PC-3 (cell line): ENCODE measurements around the gene EWSR1. TPM values are rescaled to one million over a fixed set of nuclear protein-coding genes. Genes with fewer than 3 reads are reported as not detected.

Experiments
- ATAC-seq: fragments of 200-7000 bp; cut with Tn5 transposase; 2 replicates; pipeline ENCODE4 v1.9.1; 2020; ENCODE audit warnings: mild to moderate bottlenecking, moderate library complexity
- BruUV-seq: library from RNA; stranded (reverse); fragments of 400-500 nt; replicated peaks from 2 replicates; lab custom pipeline; 2021; lab: Mats Ljungman, UMichigan
- CTCF ChIA-PET: fragments of 300-600 bp; sonication (Branson Sonifier 250); formaldehyde crosslinking; loops from one replicate; lab custom pipeline; 2022; ENCODE audit warnings: antibody characterized with exemption; lab: Charles Lee
- POLR2A ChIA-PET: fragments of 300-600 bp; sonication (Branson Sonifier 250); formaldehyde crosslinking; loops from one replicate; lab custom pipeline; 2022; ENCODE audit warnings: antibody characterized with exemption; ENCODE audit not compliant: unreplicated experiment; lab: Charles Lee
- DNase-seq: peaks from one replicate; pipeline ENCODE4 v3.0.0-alpha.2; 2015
- H2AFZ ChIP-seq: fragments of 300-600 bp; sonication (generic); 2 replicates; pipeline ENCODE4 v1.6.0; 2016; ENCODE audit warnings: antibody characterized with exemption, low read length
- H3F3A ChIP-seq: fragments of 300-600 bp; sonication (generic); one replicate; pipeline ENCODE4 v1.6.0; 2017; ENCODE audit warnings: antibody characterized with exemption, low read length, control low read depth, mild to moderate bottlenecking; ENCODE audit not compliant: unreplicated experiment
- H3K27ac ChIP-seq: fragments of 300-600 bp; sonication (generic); 2 replicates; pipeline ENCODE4 v1.5.1; 2016; ENCODE audit warnings: mild to moderate bottlenecking, low read length
- H3K27me3 ChIP-seq: fragments of 300-600 bp; sonication (generic); 2 replicates; pipeline ENCODE4 v1.6.1; 2016; ENCODE audit warnings: low read length, mixed read lengths
- H3K36me3 ChIP-seq: fragments of 300-600 bp; sonication (generic); 2 replicates; pipeline ENCODE4 v1.6.1; 2016; ENCODE audit warnings: low read depth, mixed run types, low read length, mixed read lengths
- H3K4me1 ChIP-seq: fragments of 300-600 bp; sonication (generic); 2 replicates; pipeline ENCODE4 v1.5.1; 2016; ENCODE audit warnings: low read length; ENCODE audit not compliant: insufficient read depth
- H3K4me2 ChIP-seq: fragments of 300-600 bp; sonication (generic); 2 replicates; pipeline ENCODE4 v1.6.0; 2016; ENCODE audit warnings: low read length
- H3K4me3 ChIP-seq: fragments of 300-600 bp; sonication (generic); 2 replicates; pipeline ENCODE4 v1.5.1; 2016; ENCODE audit warnings: mild to moderate bottlenecking, low read length, mixed read lengths
- H3K79me2 ChIP-seq: fragments of 300-600 bp; sonication (generic); 2 replicates; pipeline ENCODE4 v1.6.1; 2017; ENCODE audit warnings: low read length, mixed read lengths
- H3K9ac ChIP-seq: fragments of 300-600 bp; sonication (generic); 2 replicates; pipeline ENCODE4 v1.6.0; 2016; ENCODE audit warnings: mild to moderate bottlenecking, low read length
- H3K9me2 ChIP-seq: fragments of 300-600 bp; sonication (generic); replicated peaks from 2 replicates; pipeline ENCODE4 v1.6.1; 2016; ENCODE audit warnings: mixed run types, low read length, mixed read lengths
- H3K9me3 ChIP-seq: fragments of 300-600 bp; sonication (generic); 2 replicates; pipeline ENCODE4 v1.6.1; 2016; ENCODE audit warnings: low read length, mixed read lengths
- H4K20me1 ChIP-seq: fragments of 300-600 bp; sonication (generic); 2 replicates; pipeline ENCODE4 v1.6.1; 2016; ENCODE audit warnings: low read length, mixed read lengths
- EZH2 ChIP-seq: fragments of 300-600 bp; sonication (generic); IDR thresholded peaks from one replicate; pipeline ENCODE4 v1.6.1; 2017; ENCODE audit warnings: antibody characterized with exemption, mild to moderate bottlenecking, low read length; ENCODE audit not compliant: unreplicated experiment
- EZH2phosphoT487 ChIP-seq: fragments of 300-600 bp; sonication (generic); IDR thresholded peaks from 2 replicates; pipeline ENCODE4 v1.6.1; 2018; ENCODE audit warnings: mild to moderate bottlenecking, antibody characterized with exemption, low read length, borderline replicate concordance
- intact Hi-C: fragments of 100-400 bp; cut with micrococcal nuclease; formaldehyde crosslinking; loops from 2 replicates; pipeline ENCODE4 v1.9.0; 2023
- total RNA-seq: library from RNA; depleted of rRNA; stranded (reverse); fragments of >200 nt; gene quantifications from 2 replicates; pipeline ENCODE4 v1.2.3, GENCODE V29; 2014
- TF ChIP-seq, protein P1 (sequence below): fragments of 300-600 bp; sonication (generic); conservative IDR thresholded peaks from 2 replicates; pipeline ENCODE4 v1.5.1; 2017; ENCODE audit warnings: antibody characterized with exemption, low read depth, mild to moderate bottlenecking, low read length

Gene EWSR1
- total RNA-seq, 1 experiment from 2014 or later = 288 TPM

DNA sequence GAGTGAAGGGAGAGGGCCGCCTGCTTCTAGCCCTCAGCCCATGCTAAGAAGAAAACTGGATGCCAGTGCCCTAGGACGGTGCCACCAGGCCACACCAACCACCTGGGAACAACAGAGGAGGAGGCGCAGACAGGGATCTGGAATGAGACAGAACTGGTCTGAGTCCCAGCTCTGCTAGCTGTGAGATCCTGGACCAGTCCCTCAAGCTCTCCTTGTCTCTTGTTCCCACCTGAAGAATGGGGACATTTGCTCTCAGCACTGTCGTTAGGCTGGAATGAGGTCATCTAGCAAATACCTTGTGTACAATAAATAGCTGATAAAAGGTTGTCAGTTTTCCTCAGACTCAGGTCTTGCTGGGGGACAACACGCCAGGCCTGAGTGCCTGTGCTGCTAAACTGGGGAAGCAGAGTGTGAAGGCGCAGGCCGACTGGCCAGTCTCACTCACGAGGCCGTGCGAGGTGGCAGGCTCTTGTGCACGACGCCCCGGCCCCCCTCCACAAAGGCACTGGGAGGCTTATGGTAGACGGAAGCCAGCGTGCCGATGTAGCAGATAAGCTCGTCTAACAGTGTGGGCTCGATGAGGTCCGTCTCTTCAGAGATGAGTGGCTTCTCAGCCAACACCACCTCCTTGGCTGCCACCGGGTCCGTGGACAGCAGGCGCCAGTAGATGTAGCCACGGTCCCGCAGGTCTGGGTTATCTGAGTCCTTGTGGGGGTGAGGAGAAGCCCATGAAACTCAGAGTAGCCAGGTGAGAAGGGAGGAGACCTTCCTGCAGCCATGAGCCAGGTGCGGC is 73.2 kb downstream of the EWSR1 start:
- Histone ChIP-seq H3K9ac (no peak overlapping the region), H3K79me2 (no peaks in the 10 kb centered on the region), H3K27me3 (no peaks in the 10 kb centered on the region), H4K20me1 (no peaks in the 10 kb centered on the region; the same call in 1 of the 2 replicates), H3K27ac (no peak overlapping the region), H2AFZ (no peak overlapping the region), H3K4me3 (no peak overlapping the region), H3F3A (peaks cover 7% of the 10 kb centered on the region), H3K9me2 (no peaks in the 10 kb centered on the region), H3K4me1 (peaks cover 44% of the 10 kb centered on the region), H3K4me2 (no peak overlapping the region), H3K36me3 (peaks cover 38% of the 10 kb centered on the region), H3K9me3 (no peaks in the 10 kb centered on the region)
- ChIA-PET CTCF (no interaction called here), POLR2A (no interaction called here)
- intact Hi-C loops = no loop called here
- DNase-seq (no peak), ATAC-seq (no peak)
- TF ChIP-seq, protein P1, sequence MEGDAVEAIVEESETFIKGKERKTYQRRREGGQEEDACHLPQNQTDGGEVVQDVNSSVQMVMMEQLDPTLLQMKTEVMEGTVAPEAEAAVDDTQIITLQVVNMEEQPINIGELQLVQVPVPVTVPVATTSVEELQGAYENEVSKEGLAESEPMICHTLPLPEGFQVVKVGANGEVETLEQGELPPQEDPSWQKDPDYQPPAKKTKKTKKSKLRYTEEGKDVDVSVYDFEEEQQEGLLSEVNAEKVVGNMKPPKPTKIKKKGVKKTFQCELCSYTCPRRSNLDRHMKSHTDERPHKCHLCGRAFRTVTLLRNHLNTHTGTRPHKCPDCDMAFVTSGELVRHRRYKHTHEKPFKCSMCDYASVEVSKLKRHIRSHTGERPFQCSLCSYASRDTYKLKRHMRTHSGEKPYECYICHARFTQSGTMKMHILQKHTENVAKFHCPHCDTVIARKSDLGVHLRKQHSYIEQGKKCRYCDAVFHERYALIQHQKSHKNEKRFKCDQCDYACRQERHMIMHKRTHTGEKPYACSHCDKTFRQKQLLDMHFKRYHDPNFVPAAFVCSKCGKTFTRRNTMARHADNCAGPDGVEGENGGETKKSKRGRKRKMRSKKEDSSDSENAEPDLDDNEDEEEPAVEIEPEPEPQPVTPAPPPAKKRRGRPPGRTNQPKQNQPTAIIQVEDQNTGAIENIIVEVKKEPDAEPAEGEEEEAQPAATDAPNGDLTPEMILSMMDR = no peak
- TF ChIP-seq EZH2phosphoT487 (no peak), EZH2 (no peak)
- no TSS peak for BruUV-seq

GRCh38 chr22:29341849-29342127 is 73.7 kb downstream of the EWSR1 start:
- Histone ChIP-seq H3K9me2 (no peaks in the 10 kb centered on the region), H3F3A (peaks cover 7% of the 10 kb centered on the region), H3K36me3 (peaks cover 39% of the 10 kb centered on the region), H4K20me1 (no peaks in the 10 kb centered on the region; the same call in 1 of the 2 replicates), H2AFZ (no peak overlapping the region), H3K27ac (no peak overlapping the region), H3K4me2 (no peak overlapping the region), H3K27me3 (no peaks in the 10 kb centered on the region), H3K9ac (no peak overlapping the region), H3K4me3 (no peak overlapping the region), H3K79me2 (no peaks in the 10 kb centered on the region), H3K4me1 (peaks cover 44% of the 10 kb centered on the region), H3K9me3 (no peaks in the 10 kb centered on the region)
- ChIA-PET POLR2A (no interaction called here), CTCF (no interaction called here)
- TF ChIP-seq EZH2phosphoT487 = no peak
- TF ChIP-seq, protein P1 = no peak
- no peak for TF ChIP-seq EZH2
- intact Hi-C loops = no loop called here
- DNase-seq (no peak), ATAC-seq (no peak)
- no TSS peak for BruUV-seq

DNA sequence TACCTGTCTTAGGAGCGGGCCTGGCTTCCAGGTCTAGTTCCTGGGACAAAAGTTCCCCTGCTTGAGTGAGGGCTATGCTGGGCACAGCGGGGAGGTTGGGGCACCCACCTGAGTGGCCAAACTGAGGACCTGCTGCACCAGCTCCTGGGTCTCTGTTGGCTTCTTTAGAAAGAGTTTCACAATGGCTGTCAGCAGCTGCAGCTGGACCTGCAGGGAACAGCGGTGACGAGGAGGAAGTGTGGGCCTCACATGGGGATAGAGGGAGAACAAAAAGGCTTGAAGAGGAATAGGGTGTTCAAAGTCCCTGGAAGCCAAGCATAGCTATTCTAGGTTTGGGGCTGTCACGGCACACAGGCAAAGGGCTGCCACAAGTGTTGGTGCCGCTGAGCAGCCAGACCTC is 74.1 kb downstream of the EWSR1 start:
- Histone ChIP-seq H3K9me2 (no peaks in the 10 kb centered on the region), H3K27ac (no peak overlapping the region), H3K36me3 (peaks cover 43% of the 10 kb centered on the region), H3K4me1 (peaks cover 44% of the 10 kb centered on the region), H3K9ac (no peak overlapping the region), H2AFZ (no peak overlapping the region), H3K9me3 (no peaks in the 10 kb centered on the region), H3K79me2 (no peaks in the 10 kb centered on the region), H4K20me1 (no peaks in the 10 kb centered on the region; the same call in 1 of the 2 replicates), H3K27me3 (no peaks in the 10 kb centered on the region), H3F3A (peaks cover 7% of the 10 kb centered on the region), H3K4me3 (no peak overlapping the region), H3K4me2 (no peak overlapping the region)
- no TSS peak for BruUV-seq
- ChIA-PET POLR2A (no interaction called here), CTCF (no interaction called here)
- TF ChIP-seq, protein P1 = no peak
- TF ChIP-seq EZH2 = no peak
- TF ChIP-seq EZH2phosphoT487 = no peak
- no peak for ATAC-seq
- intact Hi-C loops = no loop called here
- no peak for DNase-seq
